ENCODE measurements around the gene F7.

Gene F7

DNA sequence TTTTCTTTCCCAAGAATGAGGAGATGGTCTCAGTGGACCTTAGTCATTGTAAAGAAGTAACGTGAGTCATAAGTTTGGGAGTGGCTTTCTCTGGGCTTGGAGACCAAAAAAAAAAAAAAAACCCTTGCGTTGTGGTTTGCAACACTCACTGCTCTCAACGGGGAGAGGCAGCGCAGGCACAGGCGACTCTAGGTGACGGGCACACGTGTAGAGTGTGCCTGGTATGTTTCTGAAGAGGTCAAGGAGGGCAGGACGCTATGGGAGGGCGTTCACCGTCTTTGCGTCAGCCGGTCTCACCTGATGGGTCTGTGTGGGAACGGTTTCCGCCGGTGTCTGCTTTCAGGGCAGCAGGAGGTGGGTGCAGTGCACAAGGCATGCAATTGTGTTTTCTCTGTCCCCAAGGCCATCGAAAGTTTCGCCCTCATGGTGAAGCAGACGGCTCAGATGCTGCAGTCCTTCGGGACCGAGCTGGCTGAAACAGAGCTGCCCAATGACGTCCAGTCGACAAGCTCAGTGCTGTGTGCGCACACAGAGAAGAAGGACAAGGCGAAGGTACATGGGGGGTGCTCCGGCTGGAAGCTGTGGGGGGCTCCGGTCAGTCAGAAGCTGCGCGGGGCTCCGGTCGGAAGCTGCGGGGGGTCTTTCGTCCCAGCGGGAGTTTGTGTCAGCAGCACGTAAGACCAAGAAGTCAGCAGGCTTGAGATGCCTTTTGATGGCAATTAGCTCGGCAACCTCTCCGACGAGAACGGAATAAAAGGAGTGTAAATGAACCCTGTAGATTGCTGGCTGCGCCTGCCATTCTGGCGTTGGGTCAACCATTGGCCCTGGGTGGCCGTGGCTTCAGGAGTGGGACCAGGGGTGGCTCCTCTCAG, 40.8 kb upstream of the F7 start:
- CTCF ChIA-PET = interaction anchor here (0.5 to 0.7 kb wide), 3 partner anchors 31 to 199 kb away, joined by 4 to 5 read pairs (median 4); no protein-coding TSS in a partner anchor
- TF ChIP-seq, protein P1, sequence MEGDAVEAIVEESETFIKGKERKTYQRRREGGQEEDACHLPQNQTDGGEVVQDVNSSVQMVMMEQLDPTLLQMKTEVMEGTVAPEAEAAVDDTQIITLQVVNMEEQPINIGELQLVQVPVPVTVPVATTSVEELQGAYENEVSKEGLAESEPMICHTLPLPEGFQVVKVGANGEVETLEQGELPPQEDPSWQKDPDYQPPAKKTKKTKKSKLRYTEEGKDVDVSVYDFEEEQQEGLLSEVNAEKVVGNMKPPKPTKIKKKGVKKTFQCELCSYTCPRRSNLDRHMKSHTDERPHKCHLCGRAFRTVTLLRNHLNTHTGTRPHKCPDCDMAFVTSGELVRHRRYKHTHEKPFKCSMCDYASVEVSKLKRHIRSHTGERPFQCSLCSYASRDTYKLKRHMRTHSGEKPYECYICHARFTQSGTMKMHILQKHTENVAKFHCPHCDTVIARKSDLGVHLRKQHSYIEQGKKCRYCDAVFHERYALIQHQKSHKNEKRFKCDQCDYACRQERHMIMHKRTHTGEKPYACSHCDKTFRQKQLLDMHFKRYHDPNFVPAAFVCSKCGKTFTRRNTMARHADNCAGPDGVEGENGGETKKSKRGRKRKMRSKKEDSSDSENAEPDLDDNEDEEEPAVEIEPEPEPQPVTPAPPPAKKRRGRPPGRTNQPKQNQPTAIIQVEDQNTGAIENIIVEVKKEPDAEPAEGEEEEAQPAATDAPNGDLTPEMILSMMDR (conservative IDR thresholded peaks at IDR 0.05; ENCODE audit: low read depth) = no peak
- POLR2A ChIA-PET (ENCODE audit: low non-redundant PET) = no interaction called here
- DNase-seq (ENCODE audit: low spot score) = peak; percentile 41
- no peak overlapping the region for H3K27ac ChIP-seq

DNA sequence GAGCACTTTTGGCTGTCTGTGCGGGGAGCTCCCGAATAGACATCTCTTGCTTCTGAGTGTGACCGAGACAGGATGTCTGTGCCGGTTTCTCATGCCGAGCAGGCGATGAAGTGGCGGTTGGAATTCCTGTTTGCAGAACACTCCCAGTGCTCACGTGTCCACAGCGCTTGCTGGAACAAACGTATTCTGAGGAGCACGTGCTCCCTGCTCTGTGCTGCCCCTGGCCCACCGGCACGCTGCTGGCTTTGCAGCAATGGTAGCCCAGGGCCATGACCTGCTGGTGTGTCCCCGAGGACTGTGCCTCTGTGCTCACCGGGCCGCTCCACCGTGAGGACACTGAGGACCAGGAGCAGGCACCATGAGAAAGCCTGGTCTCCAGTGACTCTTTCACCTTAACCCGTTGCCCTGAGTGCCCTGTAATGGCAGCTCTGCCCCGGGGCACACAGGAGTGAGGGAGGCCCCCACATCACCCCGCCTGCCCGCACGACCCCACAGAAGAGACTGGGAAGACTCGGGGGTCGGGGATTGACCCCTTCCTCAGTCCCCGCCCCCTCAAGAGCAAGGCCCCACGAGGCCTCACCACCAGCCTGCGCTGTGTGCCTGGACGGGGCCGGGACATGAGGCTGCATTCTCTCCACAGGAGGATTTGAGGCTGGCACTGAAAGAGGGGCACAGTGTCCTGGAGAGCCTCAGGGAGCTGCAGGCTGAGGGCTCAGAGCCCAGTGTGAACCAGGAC, 40.0 kb upstream of the F7 start:
- TF ChIP-seq, protein P1 (conservative IDR thresholded peaks at IDR 0.05; ENCODE audit: low read depth) = no peak
- H3K27ac ChIP-seq = no peak overlapping the region
- no peak for DNase-seq (ENCODE audit: low spot score)
- ChIA-PET CTCF (interaction anchor here (0.7 kb wide), 1 partner anchor 31 kb away, joined by 5 read pairs; no protein-coding TSS in a partner anchor), POLR2A (ENCODE audit: low non-redundant PET) (no interaction called here)

DNA sequence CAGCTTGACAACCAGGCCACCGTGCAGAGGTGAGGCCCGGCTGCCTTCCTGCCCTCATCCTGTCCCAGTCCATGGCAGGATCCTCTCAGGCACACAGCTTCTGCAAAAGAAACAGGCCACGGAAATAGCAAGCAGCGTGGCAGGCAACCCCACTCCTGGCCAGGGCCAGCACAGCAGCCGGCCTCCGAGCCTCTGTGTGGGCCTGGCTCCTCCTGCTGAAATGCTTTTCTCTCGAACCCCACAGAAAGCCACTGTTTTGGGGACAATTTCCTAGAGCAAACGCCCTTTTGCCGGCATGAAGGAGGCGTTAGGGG, 39.5 kb upstream of the F7 start:
- no peak overlapping the region for H3K27ac ChIP-seq
- ChIA-PET CTCF (no interaction called here), POLR2A (ENCODE audit: low non-redundant PET) (no interaction called here)
- TF ChIP-seq, protein P1 (conservative IDR thresholded peaks at IDR 0.05; ENCODE audit: low read depth) = no peak
- no peak for DNase-seq (ENCODE audit: low spot score)

DNA sequence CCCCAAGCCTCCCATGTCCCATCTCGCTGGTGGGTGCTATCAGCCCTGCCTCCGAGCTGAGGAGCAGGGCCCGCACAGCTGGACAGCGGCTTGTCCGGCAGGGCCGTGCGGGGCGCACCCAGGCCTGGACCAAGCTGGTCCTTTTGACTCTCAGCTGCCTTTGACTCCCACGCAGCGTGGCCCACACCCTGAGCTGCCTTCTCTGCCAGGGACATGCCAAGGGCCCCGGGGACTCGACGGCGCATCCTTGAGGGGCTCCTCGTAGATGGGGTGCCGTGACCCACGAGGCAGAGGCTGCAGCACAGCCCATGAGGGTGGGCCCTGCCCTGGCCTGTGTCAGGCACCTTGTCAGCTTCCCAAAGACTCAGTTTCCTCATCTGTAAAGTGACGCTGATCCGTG, 38.8 kb upstream of the F7 start:
- DNase-seq (ENCODE audit: low spot score) = no peak
- TF ChIP-seq, protein P1 (conservative IDR thresholded peaks at IDR 0.05; ENCODE audit: low read depth) = no peak
- no peak overlapping the region for H3K27ac ChIP-seq
- ChIA-PET CTCF (no interaction called here), POLR2A (ENCODE audit: low non-redundant PET) (no interaction called here)

GRCh38 chr13:113069861-113070805, 35.5 kb upstream of the F7 start:
- TF ChIP-seq, protein P1 (conservative IDR thresholded peaks at IDR 0.05; ENCODE audit: low read depth) = no peak
- ChIA-PET POLR2A (ENCODE audit: low non-redundant PET) (no interaction called here), CTCF (interaction anchor here (0.6 kb wide), 1 partner anchor 303 kb away, joined by 3 read pairs; no protein-coding TSS in a partner anchor)
- DNase-seq (ENCODE audit: low spot score) = no peak
- no peak overlapping the region for H3K27ac ChIP-seq

- ChIA-PET CTCF (no interaction called here), POLR2A (ENCODE audit: low non-redundant PET) (no interaction called here)
- TF ChIP-seq, protein P1 (conservative IDR thresholded peaks at IDR 0.05; ENCODE audit: low read depth) = no peak
- H3K27ac ChIP-seq = no peak overlapping the region
- DNase-seq (ENCODE audit: low spot score) = no peak
These were observed 34.7 kb upstream of the F7 start for GRCh38 chr13:113070855-113071254.
